SW 1271 (cell line): ENCODE results near the gene NEXN.
"Not testable (repeated sequence)": the region's sequence is repeated elsewhere in the genome, so short reads cannot be mapped to it uniquely, and the experiment has no call there.

Source experiments
- DNase-seq, 2 experiments: peaks; one replicate each; lab custom pipeline; 2025; lab: John Stamatoyannopoulos, UW

The NEXN gene

GRCh38 chr1:77961392-77961791 is 73.0 kb downstream of the NEXN start:
- DNase-seq = no peak

DNA sequence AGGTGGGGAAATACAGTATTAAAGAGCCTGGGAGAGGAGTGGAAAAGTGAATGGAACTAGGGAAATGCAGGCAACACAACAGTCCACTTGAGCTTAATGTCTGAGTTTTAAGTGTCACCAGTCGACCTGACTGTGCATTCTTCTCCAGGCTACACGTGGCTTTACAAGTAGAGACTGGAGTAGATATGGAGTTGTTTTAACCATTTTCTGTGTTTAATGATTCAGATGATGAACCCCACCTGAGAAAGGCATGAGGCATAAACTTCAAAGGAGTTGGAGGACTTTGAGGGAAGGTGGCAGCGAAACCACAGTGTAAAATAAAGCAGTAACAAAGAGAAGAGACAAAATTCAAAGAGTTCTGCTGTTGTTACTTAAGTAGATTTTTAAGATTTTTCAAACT is 77.9 kb downstream of the NEXN start:
- no peak for DNase-seq

- DNase-seq = no peak
Observed at GRCh38 chr1:77970192-77970591, 81.8 kb downstream of the NEXN start.

DNA sequence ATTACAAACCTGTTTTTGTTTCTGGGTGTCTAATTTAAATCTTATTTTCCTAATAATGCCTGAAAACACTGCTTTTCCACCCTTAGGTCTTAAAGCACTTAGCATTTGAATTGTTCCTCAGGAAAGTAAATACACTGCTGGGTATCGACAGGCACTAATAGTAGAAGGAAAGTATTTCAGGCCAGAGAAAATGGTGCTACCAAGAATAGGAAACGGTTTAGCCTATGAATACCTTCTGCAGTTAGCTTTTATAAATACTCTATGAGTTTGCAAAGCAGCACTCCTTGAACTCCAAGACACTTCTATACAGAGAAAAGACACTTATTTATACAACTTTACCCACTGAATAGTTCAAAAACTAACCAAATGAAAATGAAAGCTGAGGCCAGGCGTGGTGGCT is 83.7 kb downstream of the NEXN start:
- DNase-seq = no peak

- DNase-seq = no peak
Observed at GRCh38 chr1:77975386-77975785, 87.0 kb downstream of the NEXN start.

DNA sequence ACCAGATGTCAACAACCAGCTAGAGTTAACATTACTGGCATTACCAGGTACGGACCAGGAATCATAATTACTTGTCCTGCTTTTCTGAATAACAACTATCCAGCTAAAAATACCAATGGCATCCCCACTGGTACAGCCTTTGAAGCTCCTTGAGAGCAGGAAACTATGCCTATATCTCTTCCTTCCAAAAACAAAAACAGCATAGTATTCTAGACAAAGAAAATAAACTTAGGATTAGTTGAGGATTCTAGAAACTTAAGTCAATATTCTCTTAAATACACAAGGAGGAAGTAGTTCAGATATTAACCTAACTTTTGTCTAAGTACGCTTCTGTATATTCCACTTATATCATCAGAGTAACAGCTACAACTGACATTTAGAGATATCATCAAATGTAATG is 87.5 kb downstream of the NEXN start:
- no peak for DNase-seq

GRCh38 chr1:77976433-77977076 is 88.1 kb downstream of the NEXN start:
- DNase-seq = peak in 1 of 2 experiments; percentile 7

DNA sequence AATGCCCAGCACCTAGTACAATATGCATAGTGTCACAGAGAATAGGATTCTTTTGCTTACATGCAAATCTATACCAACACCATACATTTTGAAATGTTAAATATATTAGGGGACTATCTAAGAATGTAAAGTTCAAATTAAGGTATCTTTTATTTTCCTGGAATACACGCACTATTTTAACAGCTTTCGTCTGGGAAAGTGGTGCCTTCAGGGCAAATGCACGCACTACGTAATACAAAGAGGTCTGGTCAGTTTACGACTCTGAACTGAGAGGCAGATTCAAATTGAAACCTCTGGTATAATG is 89.5 kb downstream of the NEXN start:
- no peak for DNase-seq

- peak; percentile 69 to 86 for DNase-seq
Observed at GRCh38 chr1:77978293-77978968, 90.0 kb downstream of the NEXN start.

DNA sequence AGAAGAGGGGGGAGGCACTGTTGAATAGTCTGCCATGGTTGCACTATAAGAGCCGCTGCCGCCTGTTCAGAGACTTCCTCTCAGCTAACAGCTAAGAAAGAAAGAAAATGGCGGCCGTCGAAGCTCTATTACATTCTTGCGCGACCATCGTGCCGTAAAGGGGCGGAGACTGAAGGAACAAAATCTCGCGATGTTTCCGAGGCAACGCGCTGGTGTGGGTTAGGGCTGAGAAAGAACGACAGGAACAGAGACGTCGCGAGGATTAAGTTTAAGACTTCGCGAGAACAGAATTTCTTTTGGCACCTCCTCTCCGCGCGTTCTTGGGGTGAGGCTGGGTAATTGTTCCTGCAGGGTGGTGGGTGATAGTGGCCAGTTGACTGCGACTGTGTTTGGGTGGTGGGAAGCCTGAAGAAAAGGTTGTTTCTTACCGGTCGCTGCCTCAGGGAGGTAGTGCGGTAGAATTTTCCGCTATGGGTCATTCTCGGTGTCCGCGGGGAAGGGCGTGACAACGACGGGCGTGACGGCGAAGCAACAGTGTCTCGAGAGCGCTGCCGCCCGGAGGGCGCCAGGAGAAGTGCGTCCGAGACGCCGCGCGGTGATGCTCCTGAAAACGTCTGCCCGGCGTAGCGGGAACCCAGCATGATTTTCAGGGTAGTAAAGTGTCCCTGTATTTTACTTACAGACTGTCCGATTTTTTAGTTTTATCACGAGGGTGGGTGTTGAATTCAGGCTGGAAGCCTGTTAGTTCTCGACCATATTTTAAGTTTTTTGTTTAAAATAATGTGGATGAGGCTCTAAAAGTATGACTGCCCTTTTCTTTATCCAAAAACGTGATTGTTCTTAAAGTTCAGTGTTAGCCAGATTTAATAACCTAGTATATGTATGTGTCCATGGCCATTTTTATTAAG is 90.8 kb downstream of the NEXN start, which contains the start of gene FUBP1:
FUBP1 (minus strand) TSS at position 104 of the 908 bp plus-strand sequence; CDS start at position 36, 68 bp downstream.
- peak; percentile 78 to 96 for DNase-seq

- not testable (repeated sequence) for DNase-seq
Observed at GRCh38 chr1:77983352-77983996, 95.0 kb downstream of the NEXN start.

GRCh38 chr1:77983997-77984355 is 95.6 kb downstream of the NEXN start:
- no peak for DNase-seq

- DNase-seq = no peak
Observed at GRCh38 chr1:77984629-77985028, 96.2 kb downstream of the NEXN start.

GRCh38 chr1:77986810-77987209 is 98.4 kb downstream of the NEXN start:
- no peak for DNase-seq

GRCh38 chr1:77987919-77988318 is 99.5 kb downstream of the NEXN start:
- DNase-seq = no peak

DNA sequence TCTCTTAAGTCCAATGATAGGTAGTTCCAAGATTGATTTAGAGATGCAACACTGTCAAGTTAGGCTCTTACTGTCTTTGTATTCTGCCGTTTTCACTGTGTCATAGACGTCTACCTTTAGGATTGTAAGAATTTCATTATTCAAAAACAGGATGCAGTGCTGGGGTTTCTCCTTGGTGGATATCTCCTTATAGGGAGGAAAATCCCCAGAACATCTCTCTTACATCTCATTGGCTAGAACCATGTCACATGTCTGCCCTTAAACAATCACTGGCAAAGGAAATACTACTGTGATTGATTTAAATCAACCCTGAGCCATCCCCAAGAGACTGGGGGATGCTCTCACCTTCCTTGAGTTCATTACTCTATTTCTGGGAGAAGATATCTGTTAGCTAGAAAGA is 101.3 kb downstream of the NEXN start:
- DNase-seq = no peak

- DNase-seq = no peak
Observed at GRCh38 chr1:77990629-77991204, 102.3 kb downstream of the NEXN start.

DNA sequence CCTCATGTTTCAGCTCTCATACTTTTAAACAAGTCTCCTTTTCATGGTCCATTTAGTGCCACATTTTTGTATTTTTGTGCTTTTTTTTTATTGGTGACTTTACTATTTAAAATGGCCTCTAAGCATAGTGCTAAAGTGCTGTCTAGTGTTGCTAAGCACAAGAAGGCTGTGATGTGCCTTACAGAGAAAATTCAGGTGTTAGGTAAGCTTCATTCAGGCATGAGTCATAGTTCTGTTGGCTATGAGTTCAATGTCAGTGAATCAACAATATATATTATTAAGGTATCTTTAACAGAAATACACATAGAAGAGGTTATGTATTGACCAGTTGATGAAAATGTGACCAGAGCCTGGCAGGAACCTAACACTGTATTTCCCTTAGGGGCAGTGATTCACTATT is 103.2 kb downstream of the NEXN start:
- DNase-seq = no peak
